Iris pigment epithelial cell (primary cell): ENCODE measurements around the gene CLIC1.

ENCODE experiments used
- DNase-seq: peaks from one replicate; pipeline ENCODE4 v3.0.0-alpha.2; 2011; ENCODE audit warnings: low read depth

Gene CLIC1

GRCh38 chr6:31768363-31769257 is 32.3 kb upstream of the CLIC1 start:
- no peak for DNase-seq

- no peak for DNase-seq
Measured at GRCh38 chr6:31767096-31767645, 30.8 kb upstream of the CLIC1 start.

GRCh38 chr6:31765910-31766794 is 29.8 kb upstream of the CLIC1 start:
- no peak for DNase-seq

- DNase-seq: no peak
Measured at GRCh38 chr6:31765559-31765909, 29.2 kb upstream of the CLIC1 start.

- DNase-seq: no peak
Measured at GRCh38 chr6:31764198-31764597, 27.9 kb upstream of the CLIC1 start.

GRCh38 chr6:31763619-31763940 is 27.2 kb upstream of the CLIC1 start:
- DNase-seq: peak; percentile 15

- DNase-seq: no peak
Measured at GRCh38 chr6:31762878-31763618, 26.7 kb upstream of the CLIC1 start.

- no peak for DNase-seq
Measured at GRCh38 chr6:31762356-31762755, 26.0 kb upstream of the CLIC1 start, which contains the start of gene SAPCD1. SAPCD1 (plus strand) TSS chr6:31762656; CDS start chr6:31763055, 399 bp downstream.

GRCh38 chr6:31761343-31761742 is 25.0 kb upstream of the CLIC1 start:
- DNase-seq: no peak

- DNase-seq: no peak
Measured at GRCh38 chr6:31760790-31761189, 24.5 kb upstream of the CLIC1 start.

- no peak for DNase-seq
Measured at GRCh38 chr6:31758281-31758680, 22.0 kb upstream of the CLIC1 start.

GRCh38 chr6:31752739-31753319 is 16.5 kb upstream of the CLIC1 start:
- DNase-seq: peak; percentile 88

- peak; percentile 86 for DNase-seq
Measured at GRCh38 chr6:31750411-31751022, 14.2 kb upstream of the CLIC1 start.

- no peak for DNase-seq
Measured at GRCh38 chr6:31749301-31750036, 13.1 kb upstream of the CLIC1 start.

GRCh38 chr6:31744422-31744821 is 8.1 kb upstream of the CLIC1 start:
- DNase-seq: no peak

- no peak for DNase-seq
Measured at GRCh38 chr6:31742894-31743293, 6.6 kb upstream of the CLIC1 start.

GRCh38 chr6:31741815-31742214 is 5.5 kb upstream of the CLIC1 start:
- DNase-seq: no peak

GRCh38 chr6:31740397-31741223 is 4.3 kb upstream of the CLIC1 start:
- no peak for DNase-seq

GRCh38 chr6:31739639-31740396 is 3.5 kb upstream of the CLIC1 start, which contains the start of gene MSH5:
MSH5 (plus strand) TSS chr6:31740005; CDS start chr6:31740467, 462 bp downstream.
- DNase-seq: peak; percentile 99
